Measurements from ENCODE around the gene IZUMO4.

- TF ChIP-seq POLR2A (IDR thresholded peaks at IDR 0.05; ENCODE audit: low read depth, low read length) (no peak), POLR2AphosphoS5 (IDR thresholded peaks at IDR 0.05; ENCODE audit: low read depth, low read length) (no peak)
Observed at GRCh38 chr19:2113439-2114211, 16.9 kb downstream of the IZUMO4 start.

Data from GM12892 (cell line).